HepG2 (cell line): ENCODE data around the gene OTOP3. TPM values are rescaled to one million over a fixed set of nuclear protein-coding genes. Genes with fewer than 3 reads are reported as not detected.
A peak's percentile ranks its signal among the peaks of the same experiment; 100 is the strongest.

Experiments used
- ATF4 ChIP-seq, 2 experiments: fragments of 450-650 bp in 1 of 2; sonication (generic) in 1 of 2; formaldehyde crosslinking; IDR thresholded peaks; 2 replicates each; pipeline versions ENCODE4 v1.5.0 to v1.8.0; 2020 to 2022; ENCODE audit warnings: mild to moderate bottlenecking in 1 of 2, missing genetic modification reagents in 1 of 2
- GZF1 ChIP-seq: sonication (generic); formaldehyde crosslinking; IDR thresholded peaks from 2 replicates; pipeline ENCODE4 v1.5.1; 2020; ENCODE audit warnings: mild to moderate bottlenecking, missing genetic modification reagents
- HHEX ChIP-seq: IDR thresholded peaks from 2 replicates; pipeline ENCODE4 v1.6.1; 2016; ENCODE audit warnings: control low read depth
- KDM5B ChIP-seq: sonication (generic); formaldehyde crosslinking; IDR thresholded peaks from 2 replicates; pipeline ENCODE4 v1.4.0; 2020; ENCODE audit warnings: missing genetic modification reagents, mild to moderate bottlenecking, borderline replicate concordance
- PAXIP1 ChIP-seq: sonication (generic); formaldehyde crosslinking; conservative IDR thresholded peaks from 2 replicates; pipeline ENCODE4 v1.4.0; 2020; ENCODE audit warnings: mild to moderate bottlenecking, missing genetic modification reagents, moderate library complexity
- REXO4 ChIP-seq: sonication (generic); formaldehyde crosslinking; IDR thresholded peaks from 2 replicates; pipeline ENCODE4 v1.8.0; 2022; ENCODE audit warnings: missing genetic modification reagents, mild to moderate bottlenecking, borderline replicate concordance
- RFX3 ChIP-seq: IDR thresholded peaks from 2 replicates; pipeline ENCODE4 v1.6.1; 2016; ENCODE audit warnings: missing biosample characterization, missing genetic modification reagents
- YEATS4 ChIP-seq: sonication (generic); formaldehyde crosslinking; IDR thresholded peaks from 2 replicates; pipeline ENCODE4 v1.4.0; 2020; ENCODE audit warnings: missing genetic modification reagents, borderline replicate concordance
- ZFP36 ChIP-seq: fragments of 150-350 bp; IDR thresholded peaks from 2 replicates; pipeline ENCODE4 v1.6.1; 2018; ENCODE audit warnings: borderline replicate concordance, low read length, low read depth; ENCODE audit not compliant: partially characterized antibody
- ZKSCAN8 ChIP-seq: IDR thresholded peaks from 2 replicates; pipeline ENCODE4 v1.6.1; 2016; ENCODE audit warnings: borderline replicate concordance, missing genetic modification reagents, missing compliant biosample characterization
- ZNF205 ChIP-seq: IDR thresholded peaks from 2 replicates; pipeline ENCODE4 v1.6.1; 2018; ENCODE audit warnings: missing biosample characterization, missing genetic modification reagents
- ZNF280D ChIP-seq: sonication (generic); formaldehyde crosslinking; IDR thresholded peaks from 2 replicates; pipeline ENCODE4 v1.5.1; 2020; ENCODE audit warnings: mild to moderate bottlenecking, missing genetic modification reagents
- ZNF34 ChIP-seq: sonication (generic); formaldehyde crosslinking; IDR thresholded peaks from 2 replicates; pipeline ENCODE4 v1.4.0; 2020; ENCODE audit warnings: mild to moderate bottlenecking, missing genetic modification reagents, borderline replicate concordance
- ZNF557 ChIP-seq: sonication (generic); formaldehyde crosslinking; IDR thresholded peaks from 2 replicates; pipeline ENCODE4 v1.4.0; 2020; ENCODE audit warnings: missing genetic modification reagents
- ZSCAN22 ChIP-seq: sonication (generic); formaldehyde crosslinking; IDR thresholded peaks from 2 replicates; pipeline ENCODE4 v1.4.0; 2020; ENCODE audit warnings: mild to moderate bottlenecking, missing genetic modification reagents
- ZXDC ChIP-seq: sonication (generic); formaldehyde crosslinking; IDR thresholded peaks from 2 replicates; pipeline ENCODE4 v1.5.0; 2020; ENCODE audit warnings: mild to moderate bottlenecking, missing genetic modification reagents
- polyA plus RNA-seq, 8 experiments: library from polyadenylated mRNA; depleted of rRNA in 3 of 8; stranded (reverse) in 7 of 8; unstranded in 1 of 8; fragments of >200 nt; fragmentation: Illumina TruSeq in 4 of 8; extraction: Trizol in 4 of 8; gene quantifications; 2 replicates each; pipeline versions ENCODE4 v1.2.1 to v1.2.3, GENCODE V29; 2011 to 2016; ENCODE audit warnings: low read depth in 4 of 8, missing spikeins in 1 of 8, mixed read lengths in 1 of 8; ENCODE audit not compliant: insufficient read depth in 1 of 8
- total RNA-seq, 5 experiments: library from RNA; depleted of rRNA; stranded (reverse); fragments of >200 nt; fragmentation: Illumina TruSeq; extraction: Trizol; gene quantifications; 2 replicates each; pipeline ENCODE4 v1.2.3, GENCODE V29; 2016; ENCODE audit warnings: low read depth in 1 of 5
- TF ChIP-seq, protein P1 (sequence below): sonication (generic); formaldehyde crosslinking; IDR thresholded peaks from 2 replicates; pipeline ENCODE4 v1.4.0; 2020; ENCODE audit warnings: missing genetic modification reagents

Gene OTOP3
- total and polyA plus RNA-seq, 2 of the 13 experiments (the other 11 are each of a cell fraction or from before 2014, with no cell fraction given), result not detected

- peak; percentile 76; the same call in 1 of the 2 replicates for TF ChIP-seq ZNF280D
- TF ChIP-seq HHEX, result no peak
- no peak for TF ChIP-seq RFX3 (CRISPR knock-in tag)
- no peak for TF ChIP-seq ZNF205 (CRISPR knock-in tag)
- TF ChIP-seq ZNF557 (CRISPR knock-in tag), result no peak
- TF ChIP-seq ZKSCAN8 (CRISPR knock-in tag), result no peak
- no peak for TF ChIP-seq ZFP36
- TF ChIP-seq YEATS4 (CRISPR knock-in tag), result peak; percentile 52
- peak; percentile 47; the same call in 1 of the 2 replicates for TF ChIP-seq PAXIP1
- TF ChIP-seq ZSCAN22 (CRISPR knock-in tag), result no peak
- no peak for TF ChIP-seq ATF4 (CRISPR knock-in tag; IDR thresholded peaks at IDR 0.05)
- no peak for TF ChIP-seq GZF1
- no peak for TF ChIP-seq REXO4 (CRISPR knock-in tag)
- TF ChIP-seq, protein P1, sequence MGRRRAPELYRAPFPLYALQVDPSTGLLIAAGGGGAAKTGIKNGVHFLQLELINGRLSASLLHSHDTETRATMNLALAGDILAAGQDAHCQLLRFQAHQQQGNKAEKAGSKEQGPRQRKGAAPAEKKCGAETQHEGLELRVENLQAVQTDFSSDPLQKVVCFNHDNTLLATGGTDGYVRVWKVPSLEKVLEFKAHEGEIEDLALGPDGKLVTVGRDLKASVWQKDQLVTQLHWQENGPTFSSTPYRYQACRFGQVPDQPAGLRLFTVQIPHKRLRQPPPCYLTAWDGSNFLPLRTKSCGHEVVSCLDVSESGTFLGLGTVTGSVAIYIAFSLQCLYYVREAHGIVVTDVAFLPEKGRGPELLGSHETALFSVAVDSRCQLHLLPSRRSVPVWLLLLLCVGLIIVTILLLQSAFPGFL (CRISPR knock-in tag), result no peak
- no peak for TF ChIP-seq ZXDC (CRISPR knock-in tag)
- TF ChIP-seq ZNF34 (CRISPR knock-in tag), result no peak
- TF ChIP-seq KDM5B (CRISPR knock-in tag), result no peak; the same call in 1 of the 2 replicates
These were observed 36.6 kb downstream of the OTOP3 start, which contains the start of gene HID1 (continued) for GRCh38 chr17:74972107-74972972.
